Epithelial cell of prostate (primary cell): Measurements from ENCODE around the gene SPATA16.
"Not testable (repeated sequence)": the region's sequence is repeated elsewhere in the genome, so short reads cannot be mapped to it uniquely, and the experiment has no call there.

ENCODE experiments used
- DNase-seq: peaks from one replicate; pipeline ENCODE4 v3.0.0-alpha.2; 2011; ENCODE audit warnings: low read depth, low spot score
- H3K27ac ChIP-seq: fragments of 450-650 bp; 2 replicates; pipeline ENCODE4 v1.5.1; 2017; ENCODE audit warnings: mild to moderate bottlenecking

Gene SPATA16

GRCh38 chr3:172911142-172911541 is 229.9 kb downstream of the SPATA16 start:
- no peak overlapping the region for H3K27ac ChIP-seq
- no peak for DNase-seq

DNA sequence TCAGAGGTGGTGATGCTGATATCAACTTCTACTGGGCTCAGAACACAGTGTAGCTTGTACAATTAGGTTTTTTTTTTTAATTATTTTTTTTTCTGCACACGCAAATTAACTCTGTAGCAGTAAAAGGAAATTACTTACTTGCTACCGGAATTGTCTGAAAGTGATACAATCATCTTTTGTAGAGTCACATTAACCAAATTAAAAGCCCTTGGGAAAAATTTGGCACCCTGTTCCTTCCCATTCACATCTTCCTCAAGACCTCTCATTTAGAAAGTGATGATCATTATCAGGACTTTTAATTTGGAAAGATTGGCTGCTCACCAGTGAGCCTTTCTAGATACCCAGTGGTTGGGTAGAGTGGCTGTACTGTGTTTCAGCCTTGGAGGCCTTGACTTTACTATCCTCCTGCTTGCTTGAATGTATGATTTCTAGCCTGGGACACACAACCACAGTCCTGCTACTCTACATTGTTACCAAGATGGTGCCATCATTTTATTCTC is 232.2 kb downstream of the SPATA16 start:
- H3K27ac ChIP-seq, result no peak overlapping the region
- DNase-seq, result no peak

DNA sequence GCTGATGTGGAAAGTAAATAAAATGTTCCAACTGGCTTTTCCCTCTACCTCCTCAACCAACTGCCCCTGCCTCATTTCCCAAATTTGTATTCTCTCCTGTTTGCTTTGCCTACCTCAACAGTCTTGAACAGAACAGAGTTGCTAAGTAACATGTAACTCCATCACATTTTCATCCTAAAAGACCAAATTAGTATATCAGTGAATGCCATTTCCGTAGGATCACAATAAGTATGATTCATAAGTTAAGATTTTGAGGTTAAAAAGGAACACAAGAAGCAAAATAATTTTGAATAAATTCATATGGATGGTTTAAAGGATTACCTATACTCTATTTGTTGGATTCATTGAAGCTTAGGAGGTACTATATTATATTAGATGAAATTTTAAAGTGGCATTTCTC is 235.6 kb downstream of the SPATA16 start:
- no peak for DNase-seq

DNA sequence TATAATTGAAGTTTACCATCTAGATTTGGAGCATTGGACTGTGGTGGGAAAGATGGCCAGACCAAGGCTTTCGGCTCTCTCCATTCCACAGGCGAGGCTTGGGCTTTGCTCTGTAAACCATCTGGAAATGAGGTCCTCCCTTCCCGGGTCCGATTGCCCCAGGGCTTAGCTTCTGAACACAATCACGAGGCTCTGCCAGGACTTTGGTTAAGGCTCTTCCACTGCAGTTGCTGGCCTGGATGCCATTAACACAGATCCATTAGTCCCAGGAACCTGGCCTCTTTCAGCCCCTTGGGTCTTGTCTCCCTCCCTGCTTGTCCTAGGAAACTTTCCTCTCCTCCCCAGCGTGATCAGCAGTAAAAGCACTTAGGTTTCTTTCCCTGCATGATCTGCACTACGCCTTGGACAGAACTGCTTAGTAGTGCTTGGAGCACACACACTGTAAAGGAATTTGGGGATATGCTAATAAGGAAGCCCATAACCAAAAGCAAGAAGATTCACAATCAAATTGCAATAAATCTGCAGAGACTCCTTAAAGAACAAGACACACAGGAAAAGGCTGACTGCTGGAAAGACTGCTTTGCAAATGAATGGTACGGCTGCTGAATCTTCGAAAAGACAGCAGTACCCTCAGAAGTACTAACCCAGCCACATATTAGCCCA is 236.2 kb downstream of the SPATA16 start:
- H3K27ac ChIP-seq, result no peak overlapping the region
- no peak for DNase-seq

More for the DNA sequence above, 235.6 kb downstream of the SPATA16 start:
- H3K27ac ChIP-seq, result no peak overlapping the region

- no peak for DNase-seq
- H3K27ac ChIP-seq, result no peak overlapping the region
Observed at GRCh38 chr3:172903642-172904320, 237.3 kb downstream of the SPATA16 start.

GRCh38 chr3:172892158-172892557 is 248.9 kb downstream of the SPATA16 start:
- DNase-seq, result no peak
- no peak overlapping the region for H3K27ac ChIP-seq

DNA sequence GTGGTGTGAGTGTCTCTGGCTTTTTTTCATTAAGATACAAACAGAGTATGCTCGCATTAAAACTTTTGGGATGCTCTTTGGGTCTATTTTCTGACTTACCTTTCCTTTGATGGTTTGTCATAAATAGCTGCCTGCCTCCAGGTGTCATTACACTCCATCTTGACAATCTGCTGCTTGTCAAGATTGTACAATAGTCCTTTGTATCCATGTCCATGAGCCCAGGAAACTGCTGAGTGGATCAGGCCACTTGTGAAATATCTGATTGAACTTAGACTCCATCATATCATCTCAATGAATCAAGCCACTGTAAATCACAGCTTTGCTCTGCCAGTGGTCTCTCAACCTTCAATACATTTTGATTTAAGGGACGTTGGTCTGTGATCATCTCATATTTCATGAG is 255.3 kb downstream of the SPATA16 start:
- no peak overlapping the region for H3K27ac ChIP-seq
- no peak for DNase-seq

GRCh38 chr3:172882563-172882962 is 258.5 kb downstream of the SPATA16 start:
- no peak overlapping the region for H3K27ac ChIP-seq
- DNase-seq, result no peak

DNA sequence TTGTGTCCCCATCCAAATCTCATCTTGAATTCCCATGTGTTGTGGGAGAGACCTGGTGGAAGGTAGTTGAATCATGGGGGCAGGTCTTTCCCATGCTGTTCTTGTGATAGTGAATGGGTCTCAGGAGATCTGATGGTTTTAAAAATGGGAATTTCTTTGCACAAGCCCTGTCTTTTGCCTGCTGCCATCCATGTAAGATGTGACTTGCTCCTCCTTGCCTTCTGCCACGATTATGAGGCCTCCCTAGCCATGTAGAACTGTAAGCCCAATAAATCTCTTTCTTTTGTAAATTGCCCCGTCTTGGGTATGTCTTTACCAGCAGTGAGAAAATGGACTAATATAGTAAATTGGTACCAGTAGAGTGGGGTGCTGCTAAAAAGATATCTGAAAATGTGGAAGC is 261.7 kb downstream of the SPATA16 start:
- DNase-seq, H3K27ac ChIP-seq: not testable (repeated sequence)

- no peak overlapping the region for H3K27ac ChIP-seq
- no peak for DNase-seq
Observed at GRCh38 chr3:172877011-172877410, 264.0 kb downstream of the SPATA16 start.

GRCh38 chr3:172876297-172876696 is 264.7 kb downstream of the SPATA16 start:
- no peak overlapping the region for H3K27ac ChIP-seq
- DNase-seq, result no peak

GRCh38 chr3:172875039-172875438 is 266.0 kb downstream of the SPATA16 start:
- H3K27ac ChIP-seq, result no peak overlapping the region
- DNase-seq, result no peak

GRCh38 chr3:172869784-172870518 is 271.1 kb downstream of the SPATA16 start:
- no peak for DNase-seq
- H3K27ac ChIP-seq, result no peak overlapping the region

- H3K27ac ChIP-seq, result no peak overlapping the region
- peak; percentile 53 for DNase-seq
Observed at GRCh38 chr3:172869368-172869771, 271.7 kb downstream of the SPATA16 start.

- no peak for DNase-seq
Observed at GRCh38 chr3:172868582-172869200, 272.3 kb downstream of the SPATA16 start.

DNA sequence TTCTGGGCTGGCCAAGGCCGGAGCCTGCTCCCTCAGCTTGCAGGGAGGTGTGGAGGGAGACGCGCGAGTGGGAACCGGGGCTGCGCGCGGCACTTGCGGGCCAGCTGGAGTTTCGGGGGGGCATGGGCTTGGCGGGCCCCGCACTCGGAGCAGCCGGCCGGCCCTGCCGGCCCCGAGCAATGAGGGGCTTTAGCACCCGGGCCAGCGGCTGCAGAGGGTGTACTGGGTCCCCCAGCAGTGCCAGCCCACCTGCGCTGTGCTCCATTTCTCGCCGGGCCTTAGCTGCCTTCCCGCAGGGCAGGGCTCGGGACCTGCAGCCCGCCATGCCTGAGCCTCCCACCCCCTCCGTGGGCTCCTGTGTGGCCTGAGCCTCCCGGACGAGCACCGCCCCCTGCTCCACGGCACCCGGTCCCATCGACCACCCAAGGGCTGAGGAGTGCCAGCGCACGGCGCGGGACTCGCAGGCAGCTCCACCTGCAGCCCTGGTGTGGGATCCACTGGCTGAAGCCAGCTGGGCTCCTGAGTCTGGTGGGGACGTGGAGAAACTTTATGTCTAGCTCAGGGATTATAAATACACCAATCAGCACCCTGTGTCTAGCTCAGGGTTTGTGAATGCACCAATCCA is 274.2 kb downstream of the SPATA16 start:
- not testable (repeated sequence) for H3K27ac ChIP-seq

More at GRCh38 chr3:172868582-172869200, 272.3 kb downstream of the SPATA16 start:
- no peak overlapping the region for H3K27ac ChIP-seq

DNA sequence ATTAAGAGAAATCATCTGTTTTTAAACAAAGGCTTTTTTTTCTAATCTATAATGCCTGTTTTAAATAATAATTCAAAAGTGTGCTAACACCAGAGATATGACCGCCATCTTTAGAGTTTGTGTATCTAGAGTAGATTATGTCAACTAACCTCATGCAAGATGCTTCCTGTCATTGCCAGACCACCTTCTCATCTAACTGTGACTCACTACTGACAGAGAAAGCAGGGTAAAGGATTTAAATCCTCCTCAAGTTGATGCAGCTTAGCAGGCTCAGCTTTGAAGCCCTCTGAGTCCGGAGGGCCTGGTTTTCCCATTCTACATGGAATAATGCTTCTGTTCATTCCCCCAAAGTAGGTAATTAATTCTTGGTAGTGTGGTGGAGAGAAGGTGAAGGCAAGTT is 282.0 kb downstream of the SPATA16 start:
- H3K27ac ChIP-seq, result no peak overlapping the region
- no peak for DNase-seq

More for the DNA sequence above, 274.2 kb downstream of the SPATA16 start:
- not testable (repeated sequence) for DNase-seq

- H3K27ac ChIP-seq, result no peak overlapping the region
Observed at GRCh38 chr3:172856795-172857742, 284.0 kb downstream of the SPATA16 start.

GRCh38 chr3:172855037-172855436 is 286.0 kb downstream of the SPATA16 start:
- DNase-seq, result no peak
- no peak overlapping the region for H3K27ac ChIP-seq

More at GRCh38 chr3:172856795-172857742, 284.0 kb downstream of the SPATA16 start:
- no peak for DNase-seq
